Ramos (cell line): ENCODE results near the gene HEMGN.
"Not testable (repeated sequence)": the region's sequence is repeated elsewhere in the genome, so short reads cannot be mapped to it uniquely, and the experiment has no call there.

Experiments
- in situ Hi-C: fragments of 300-500 bp; cut with MboI; formaldehyde crosslinking; loops from one replicate; pipeline ENCODE4 v1.14.3; 2022; ENCODE audit warnings: low sequenced_read_pairs; ENCODE audit not compliant: unreplicated experiment

The HEMGN gene

DNA sequence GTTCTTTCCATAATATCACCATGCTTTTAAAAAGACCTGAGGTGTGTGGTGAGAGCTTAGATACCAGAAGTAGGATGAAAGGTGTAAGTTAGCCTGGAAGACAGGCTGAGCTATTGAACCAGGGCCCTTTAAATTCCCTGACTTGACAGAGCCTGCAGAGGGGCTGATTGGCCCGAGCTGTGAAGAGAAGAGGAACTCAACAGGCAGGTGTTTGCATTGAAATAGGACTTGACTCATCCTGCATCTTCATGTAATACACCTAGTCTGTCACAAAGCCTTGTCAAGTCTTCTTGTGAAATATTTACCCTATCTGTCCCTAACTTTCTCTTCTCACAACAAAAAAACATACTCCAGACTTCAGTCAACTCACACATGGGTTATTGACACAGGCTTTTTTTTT lies 28.5 kb upstream of the HEMGN start:
- in situ Hi-C loops, result no loop called here

DNA sequence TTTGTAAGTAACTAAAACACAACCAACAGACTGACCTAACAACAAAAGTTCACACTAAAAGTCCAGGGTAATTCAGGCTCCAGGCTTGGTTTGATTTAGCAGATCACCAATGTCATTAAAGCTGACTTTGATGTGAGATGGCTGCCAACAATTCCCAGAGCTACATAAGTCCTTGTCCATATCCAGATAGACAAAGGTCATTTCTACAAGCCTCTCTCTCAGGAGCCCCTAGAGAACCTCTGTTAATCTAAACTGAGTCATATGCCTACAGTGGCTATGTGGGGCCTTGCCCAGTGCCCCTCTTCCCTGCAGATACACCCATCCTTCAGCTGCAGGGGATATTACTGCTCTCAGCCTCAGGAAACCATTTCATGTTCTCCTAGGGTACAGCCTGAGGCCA lies 26.9 kb upstream of the HEMGN start:
- in situ Hi-C loops, result no loop called here

DNA sequence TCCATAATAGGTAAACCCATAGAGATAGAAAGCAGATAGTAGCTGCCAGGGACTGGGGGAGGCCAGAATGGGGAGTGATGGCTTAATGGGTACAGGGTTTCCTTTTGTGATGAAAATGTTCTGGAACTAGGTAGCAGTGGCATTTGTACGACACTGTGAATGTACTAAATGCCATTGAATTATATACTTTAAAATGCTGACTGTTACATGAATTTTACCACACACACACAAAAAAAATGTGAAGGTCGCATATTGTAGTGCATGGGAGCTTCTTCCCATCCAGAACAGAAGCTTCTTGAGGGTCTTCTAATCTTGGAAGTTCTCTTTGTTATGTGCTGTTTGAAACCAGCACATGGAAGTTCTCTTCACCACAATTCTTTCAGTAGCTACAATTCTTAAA lies 25.3 kb upstream of the HEMGN start:
- in situ Hi-C loops, result no loop called here

DNA sequence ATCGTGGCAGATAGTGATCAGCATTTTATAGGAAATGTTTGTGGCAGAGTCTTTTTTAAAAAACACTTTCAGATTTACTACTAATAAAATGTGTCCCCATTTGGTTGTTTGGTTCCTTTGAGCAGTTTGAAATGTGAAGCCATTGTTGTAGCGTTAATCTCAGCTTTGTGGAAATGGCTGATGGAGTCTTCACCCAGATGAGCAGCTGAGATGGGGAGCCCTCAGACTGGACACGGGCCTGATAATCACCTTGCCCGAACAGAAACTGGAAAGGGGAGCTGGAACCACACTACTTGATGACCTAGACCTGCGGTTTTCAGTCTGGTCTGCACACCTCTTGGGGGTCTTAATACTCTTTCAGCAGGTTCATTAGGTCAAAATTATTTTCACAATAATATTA lies 24.6 kb upstream of the HEMGN start:
- in situ Hi-C loops, result no loop called here

DNA sequence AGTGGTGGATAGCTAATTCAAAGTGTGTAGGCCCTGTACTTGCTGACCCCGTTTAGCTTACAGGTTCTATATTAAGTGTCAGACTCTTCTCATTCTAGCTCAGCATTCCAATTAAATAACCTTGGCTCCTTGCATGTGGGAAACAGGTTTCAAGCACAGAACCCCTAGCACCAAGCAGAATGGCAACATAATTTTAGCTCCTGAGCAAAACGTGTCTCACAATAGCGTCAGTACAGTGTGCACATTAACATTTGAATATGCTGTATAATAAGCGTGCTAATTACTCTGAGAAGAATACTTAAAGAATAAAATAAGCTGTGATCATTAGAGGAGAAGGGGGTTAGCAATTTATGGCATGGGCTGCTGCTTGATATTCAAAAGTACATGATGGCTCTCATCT lies 24.2 kb upstream of the HEMGN start:
- in situ Hi-C loops, result no loop called here

DNA sequence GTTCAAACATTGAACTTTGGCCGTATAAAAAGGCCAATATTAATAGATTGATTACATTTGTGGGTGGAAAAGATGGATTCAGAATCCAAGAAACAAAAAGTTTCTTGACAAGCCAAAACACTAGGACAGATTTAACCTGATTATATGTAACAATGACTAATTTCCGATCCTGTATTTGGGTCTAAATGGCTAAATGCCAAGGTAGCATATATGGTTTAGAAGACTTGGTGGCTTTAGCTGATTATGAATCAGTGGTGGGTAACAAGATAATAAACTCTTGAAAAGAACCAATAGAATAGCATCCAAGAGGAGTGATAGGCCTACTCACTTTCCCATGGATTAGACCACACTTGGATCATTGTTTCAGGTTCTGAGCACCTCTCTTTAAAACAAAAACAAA lies 23.4 kb upstream of the HEMGN start:
- in situ Hi-C loops, result no loop called here

DNA sequence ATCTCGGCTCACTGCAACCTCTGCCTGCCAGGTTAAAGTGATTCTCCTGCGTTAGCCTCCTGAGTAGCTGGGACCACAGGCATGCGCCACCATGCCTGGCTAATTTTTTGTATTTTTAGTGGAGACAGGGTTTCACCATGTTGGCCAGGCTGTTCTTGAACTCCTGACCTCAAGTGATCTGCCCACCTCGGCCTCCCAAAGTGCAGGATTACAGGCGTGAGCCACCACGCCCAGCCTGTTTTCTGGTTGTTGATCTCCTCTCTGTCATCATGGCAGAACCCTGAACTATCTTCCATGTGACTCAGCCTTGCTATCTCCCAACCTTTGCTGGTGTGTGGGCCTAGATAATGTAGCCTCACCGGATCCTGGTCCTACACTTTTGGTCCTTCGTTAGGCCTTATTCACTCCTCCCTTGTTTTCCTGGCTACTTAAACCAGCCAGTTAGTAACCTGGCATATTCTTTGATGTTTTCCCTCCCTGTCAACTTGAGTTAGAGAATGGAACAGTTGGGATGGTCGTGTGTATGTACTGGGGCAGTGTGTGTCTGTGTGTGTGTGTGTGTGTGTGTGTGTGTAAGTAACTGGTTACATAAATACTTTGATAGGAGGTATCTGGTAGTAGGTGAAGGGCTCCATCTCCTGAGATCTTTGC lies 22.8 kb upstream of the HEMGN start:
- in situ Hi-C loops, result not testable (repeated sequence)

GRCh38 chr9:97959585-97959984 lies 21.6 kb upstream of the HEMGN start:
- in situ Hi-C loops, result no loop called here

- in situ Hi-C loops, result no loop called here
These were observed 21.0 kb upstream of the HEMGN start for GRCh38 chr9:97958812-97959511.

DNA sequence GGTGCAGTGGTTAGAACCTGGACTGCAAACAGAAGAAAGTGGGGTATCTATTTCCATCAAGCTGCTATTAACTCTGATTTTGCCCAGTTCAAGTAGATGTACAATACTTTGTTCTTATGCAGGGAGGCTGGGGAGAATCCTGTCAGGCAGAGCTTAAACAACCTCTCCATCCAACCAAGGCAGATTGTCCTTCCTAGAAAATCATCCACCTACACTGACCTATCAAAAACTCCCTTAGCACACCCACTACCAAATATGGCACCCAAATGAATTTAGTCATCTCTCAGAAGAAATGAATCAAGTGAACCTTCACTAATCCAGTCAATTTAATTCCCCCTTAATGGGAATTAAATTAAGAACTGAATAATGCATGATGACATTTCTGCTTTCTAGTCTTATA lies 18.4 kb upstream of the HEMGN start:
- in situ Hi-C loops, result no loop called here

GRCh38 chr9:97954550-97954989 lies 16.6 kb upstream of the HEMGN start:
- in situ Hi-C loops, result no loop called here

DNA sequence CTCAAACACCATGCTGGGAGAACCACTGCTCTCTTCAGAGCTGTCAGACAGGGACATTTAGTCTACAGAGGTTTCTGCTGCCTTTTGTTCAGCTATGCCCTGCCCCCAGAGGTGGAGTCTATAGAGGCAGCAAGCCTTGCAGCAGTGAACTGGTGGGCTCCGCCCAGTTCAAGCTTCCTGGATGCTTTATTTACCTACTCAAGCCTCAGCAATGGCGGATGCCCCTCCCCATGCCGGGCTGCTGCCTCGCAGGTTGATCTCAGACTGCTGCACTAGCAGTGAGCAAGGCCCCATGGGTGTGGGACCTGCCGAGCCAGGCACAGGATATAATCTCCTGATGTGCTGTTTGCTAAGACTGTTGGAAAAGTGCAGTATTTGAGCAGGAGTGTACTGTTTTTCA lies 12.9 kb upstream of the HEMGN start:
- in situ Hi-C loops, result not testable (repeated sequence)

DNA sequence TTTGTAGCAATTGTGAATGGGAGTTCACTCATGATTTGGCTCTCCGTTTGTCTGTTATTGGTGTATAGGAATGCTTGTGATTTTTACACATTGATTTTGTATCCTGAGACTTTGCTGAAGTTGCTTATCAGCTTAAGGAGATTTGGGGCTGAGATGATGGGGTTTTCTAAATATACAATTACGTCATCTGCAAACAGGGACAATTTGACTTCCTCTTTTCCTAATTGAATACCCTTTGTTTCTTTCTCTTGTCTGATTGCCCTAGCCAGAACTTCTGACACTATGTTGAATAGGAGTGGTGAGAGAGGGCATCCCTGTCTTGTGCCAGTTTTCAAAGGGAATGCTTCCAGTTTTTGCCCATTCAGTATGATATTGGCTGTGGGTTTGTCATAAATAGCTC lies 9.1 kb upstream of the HEMGN start:
- in situ Hi-C loops, result not testable (repeated sequence)

GRCh38 chr9:97945470-97945869 lies 7.5 kb upstream of the HEMGN start:
- in situ Hi-C loops, result not testable (repeated sequence)

- in situ Hi-C loops, result no loop called here
These were observed 6.6 kb upstream of the HEMGN start for GRCh38 chr9:97944612-97945011.

DNA sequence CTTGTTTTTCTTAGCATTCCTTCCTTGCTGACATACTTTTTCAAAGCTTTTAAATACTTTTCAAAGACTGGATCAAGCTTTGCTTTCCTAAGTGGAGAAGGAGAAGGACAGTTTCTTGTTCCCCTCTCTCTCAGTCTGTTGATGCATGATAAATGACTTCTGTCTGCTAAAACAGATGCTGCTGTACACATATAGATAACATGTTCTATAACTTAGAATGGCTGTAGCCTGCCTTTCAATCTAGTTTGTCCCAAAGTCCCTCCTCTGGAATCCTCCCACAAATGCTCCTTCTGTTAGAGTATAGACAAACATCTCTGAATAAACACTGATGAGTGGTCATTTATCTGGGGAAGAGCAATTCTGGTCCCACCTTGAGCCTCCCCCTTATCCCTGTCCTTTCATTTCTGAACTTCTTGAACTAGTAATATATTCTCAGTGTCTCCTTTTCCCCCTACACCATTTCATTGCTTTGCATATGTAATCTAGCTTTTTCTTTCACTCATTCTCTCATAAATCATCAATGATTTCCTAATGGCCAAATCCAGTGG lies 5.4 kb upstream of the HEMGN start:
- in situ Hi-C loops, result no loop called here

DNA sequence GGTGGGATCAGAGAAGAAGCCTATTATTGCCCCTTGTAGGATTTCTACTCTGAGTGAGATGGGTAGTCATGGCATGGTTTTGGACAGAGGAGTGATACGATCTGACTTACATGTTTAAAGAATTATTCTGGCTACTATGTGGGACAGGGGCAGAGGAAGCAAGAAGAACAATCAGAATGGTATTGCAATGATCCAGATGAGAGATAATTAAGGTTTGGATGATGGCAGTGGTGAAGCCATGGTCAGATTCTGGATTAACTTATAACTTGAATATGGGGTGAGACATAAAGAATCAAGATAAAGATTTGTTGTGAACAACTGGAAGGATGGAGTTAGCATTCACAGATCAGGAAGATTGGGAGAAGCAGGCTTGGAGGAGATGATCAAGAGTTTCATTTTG lies 3.4 kb upstream of the HEMGN start:
- in situ Hi-C loops, result no loop called here

- in situ Hi-C loops, result no loop called here
These were observed 2.8 kb upstream of the HEMGN start for GRCh38 chr9:97940741-97941140.

DNA sequence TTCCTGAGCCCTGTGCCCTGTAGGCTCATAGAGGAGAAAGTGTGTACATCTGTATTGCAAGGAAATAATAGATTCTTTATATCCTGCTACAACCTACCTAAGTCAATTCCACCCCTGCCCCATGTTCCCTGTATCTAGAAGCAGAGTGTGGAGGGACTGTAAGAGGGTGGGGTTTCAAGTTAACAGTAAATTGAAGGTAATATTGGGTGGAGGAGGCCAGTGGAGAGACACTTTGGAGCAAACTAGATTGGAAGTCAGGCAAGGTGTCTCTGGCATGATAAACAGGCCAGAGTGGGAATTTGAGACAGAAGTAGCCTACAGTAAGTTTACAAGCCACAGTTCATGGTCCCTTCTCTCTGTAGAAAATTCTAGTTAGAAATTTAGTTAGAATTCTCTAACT lies 2.3 kb upstream of the HEMGN start:
- in situ Hi-C loops, result no loop called here

DNA sequence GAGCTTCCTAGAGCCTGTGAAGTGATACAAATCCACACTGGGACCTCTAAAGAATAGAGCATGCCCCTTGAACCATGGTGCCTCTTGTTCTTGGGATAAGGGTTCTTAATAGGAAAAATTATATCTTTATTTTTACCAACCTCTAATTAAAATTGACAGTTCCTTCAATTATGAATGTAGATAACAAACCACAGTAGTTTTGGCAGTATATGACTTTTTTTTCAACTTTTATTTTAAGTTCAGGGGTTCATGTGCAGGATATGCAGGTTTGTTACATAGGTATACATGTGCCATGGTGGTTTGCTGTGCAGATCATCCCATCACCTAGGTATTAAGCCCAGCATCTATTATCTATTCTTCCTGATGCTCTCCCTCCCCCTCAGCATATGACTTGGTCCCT lies 974 bp downstream of the HEMGN start:
- in situ Hi-C loops, result no loop called here

GRCh38 chr9:97935276-97935675 lies 2.7 kb downstream of the HEMGN start:
- in situ Hi-C loops, result no loop called here
